HG03039 (cell line): ENCODE results near the gene OTOA.
"Not testable (repeated sequence)": the region's sequence is repeated elsewhere in the genome, so short reads cannot be mapped to it uniquely, and the experiment has no call there.

Source experiments
- ATAC-seq: cut with Tn5 transposase; IDR thresholded peaks from one replicate; pipeline ENCODE4 v1.9.1; 2021; ENCODE audit warnings: mild to moderate bottlenecking, moderate library complexity; ENCODE audit not compliant: unreplicated experiment

OTOA gene

GRCh38 chr16:21717608-21718007 is 53.8 kb downstream of the OTOA start:
- ATAC-seq = no peak

- no peak for ATAC-seq
Observed at GRCh38 chr16:21719283-21719682, 55.5 kb downstream of the OTOA start.

GRCh38 chr16:21720533-21720932 is 56.8 kb downstream of the OTOA start:
- no peak for ATAC-seq

- no peak for ATAC-seq
Observed at GRCh38 chr16:21722771-21723455, 59.1 kb downstream of the OTOA start.

- ATAC-seq = no peak
Observed at GRCh38 chr16:21723532-21723931, 59.8 kb downstream of the OTOA start.

- no peak for ATAC-seq
Observed at GRCh38 chr16:21727344-21727743, 63.6 kb downstream of the OTOA start.

- ATAC-seq = not testable (repeated sequence)
Observed at GRCh38 chr16:21731233-21731632, 67.5 kb downstream of the OTOA start.

- ATAC-seq = not testable (repeated sequence)
Observed at GRCh38 chr16:21740637-21741036, 76.9 kb downstream of the OTOA start.

GRCh38 chr16:21756192-21757079 is 92.7 kb downstream of the OTOA start:
- ATAC-seq = not testable (repeated sequence)

GRCh38 chr16:21757080-21757671 is 93.4 kb downstream of the OTOA start:
- peak; percentile 75 for ATAC-seq

GRCh38 chr16:21768280-21768679 is 104.5 kb downstream of the OTOA start:
- ATAC-seq = not testable (repeated sequence)

GRCh38 chr16:21768810-21769209 is 105.0 kb downstream of the OTOA start:
- ATAC-seq = not testable (repeated sequence)

- not testable (repeated sequence) for ATAC-seq
Observed at GRCh38 chr16:21769284-21769683, 105.5 kb downstream of the OTOA start.

GRCh38 chr16:21770584-21770983 is 106.8 kb downstream of the OTOA start:
- ATAC-seq = not testable (repeated sequence)

- not testable (repeated sequence) for ATAC-seq
Observed at GRCh38 chr16:21772547-21773206, 108.9 kb downstream of the OTOA start.

GRCh38 chr16:21773207-21773553 is 109.4 kb downstream of the OTOA start:
- not testable (repeated sequence) for ATAC-seq

GRCh38 chr16:21780525-21780924 is 116.8 kb downstream of the OTOA start:
- not testable (repeated sequence) for ATAC-seq

- ATAC-seq = not testable (repeated sequence)
Observed at GRCh38 chr16:21790506-21790905, 126.7 kb downstream of the OTOA start.

GRCh38 chr16:21793310-21793709 is 129.5 kb downstream of the OTOA start:
- ATAC-seq = not testable (repeated sequence)

GRCh38 chr16:21798601-21799000 is 134.8 kb downstream of the OTOA start:
- not testable (repeated sequence) for ATAC-seq
